Peyer's patch (tissue), 4 donors: Measurements from ENCODE around the gene FAM120B.

ENCODE experiments used
- POLR2A ChIP-seq, 2 donors: fragments of 450-650 bp; IDR thresholded peaks; one replicate each; pipeline ENCODE4 v1.5.1; 2017; ENCODE audit warnings: antibody characterized with exemption in 2 of 2, mild to moderate bottlenecking in 2 of 2, moderate library complexity in 2 of 2
- TF ChIP-seq, protein P1 (sequence below), 6 experiments: fragments of 450-650 bp in 4 of 6; fragments of 200-600 bp in 2 of 6; sonication (generic) in 1 of 6; IDR thresholded peaks; one replicate each; pipeline ENCODE4 v1.5.1; 2017 to 2019; ENCODE audit warnings: antibody characterized with exemption in 6 of 6, mild to moderate bottlenecking in 3 of 6, moderate library complexity in 1 of 6

GRCh38 chr6:170421921-170422320 lies 115.4 kb downstream of the FAM120B start:
- TF ChIP-seq, protein P1, sequence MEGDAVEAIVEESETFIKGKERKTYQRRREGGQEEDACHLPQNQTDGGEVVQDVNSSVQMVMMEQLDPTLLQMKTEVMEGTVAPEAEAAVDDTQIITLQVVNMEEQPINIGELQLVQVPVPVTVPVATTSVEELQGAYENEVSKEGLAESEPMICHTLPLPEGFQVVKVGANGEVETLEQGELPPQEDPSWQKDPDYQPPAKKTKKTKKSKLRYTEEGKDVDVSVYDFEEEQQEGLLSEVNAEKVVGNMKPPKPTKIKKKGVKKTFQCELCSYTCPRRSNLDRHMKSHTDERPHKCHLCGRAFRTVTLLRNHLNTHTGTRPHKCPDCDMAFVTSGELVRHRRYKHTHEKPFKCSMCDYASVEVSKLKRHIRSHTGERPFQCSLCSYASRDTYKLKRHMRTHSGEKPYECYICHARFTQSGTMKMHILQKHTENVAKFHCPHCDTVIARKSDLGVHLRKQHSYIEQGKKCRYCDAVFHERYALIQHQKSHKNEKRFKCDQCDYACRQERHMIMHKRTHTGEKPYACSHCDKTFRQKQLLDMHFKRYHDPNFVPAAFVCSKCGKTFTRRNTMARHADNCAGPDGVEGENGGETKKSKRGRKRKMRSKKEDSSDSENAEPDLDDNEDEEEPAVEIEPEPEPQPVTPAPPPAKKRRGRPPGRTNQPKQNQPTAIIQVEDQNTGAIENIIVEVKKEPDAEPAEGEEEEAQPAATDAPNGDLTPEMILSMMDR (IDR thresholded peaks at IDR 0.05), result no peak
- TF ChIP-seq POLR2A (IDR thresholded peaks at IDR 0.05), result no peak
